HCT116 (cell line): ENCODE measurements around the gene TSPAN5. TPM values are rescaled to one million over a fixed set of nuclear protein-coding genes. Genes with fewer than 3 reads are reported as not detected.
A peak's percentile ranks its signal among the peaks of the same experiment; 100 is the strongest.

Source experiments
- ATAC-seq: fragments of 200-7000 bp; cut with Tn5 transposase; 2 replicates; pipeline ENCODE4 v1.9.1; 2020; ENCODE audit warnings: mild to moderate bottlenecking, moderate library complexity
- BruUV-seq: library from RNA; stranded (reverse); fragments of 400-500 nt; replicated peaks from 2 replicates; lab custom pipeline; 2021; lab: Mats Ljungman, UMichigan
- CTCF ChIA-PET: fragments of 300-600 bp; sonication (Branson Sonifier 250); formaldehyde crosslinking; loops from one replicate; lab custom pipeline; 2021; ENCODE audit warnings: antibody characterized with exemption; lab: Charles Lee
- POLR2A ChIA-PET: fragments of 300-600, 350-600 bp; sonication (Branson Sonifier 250); formaldehyde crosslinking; loops from one replicate; lab custom pipeline; 2021; ENCODE audit warnings: antibody characterized with exemption; lab: Charles Lee
- RAD21 ChIA-PET, 2 experiments: fragments of 300-600 bp; sonication (Branson Sonifier 250); formaldehyde crosslinking; loops; one replicate each; lab custom pipeline; 2023; ENCODE audit warnings: low total read pairs in 2 of 2; ENCODE audit not compliant: uncharacterized antibody in 2 of 2, unreplicated experiment in 2 of 2, low non-redundant PET in 1 of 2; lab: Charles Lee
- DNase-seq: peaks from one replicate; pipeline ENCODE4 v3.0.0-alpha.2; 2010; ENCODE audit warnings: low read depth, low spot score
- H2AFZ ChIP-seq: fragments of 200-600 bp; shearing (Covaris generic), sonication (generic); 2 replicates; pipeline ENCODE4 v1.6.1; 2017; ENCODE audit warnings: low read depth, mixed run types, mixed read lengths, antibody characterized with exemption, low read length; ENCODE audit not compliant: poor library complexity, severe bottlenecking
- H3K27ac ChIP-seq: 2 replicates; pipeline ENCODE4 v1.5.1; 2012; ENCODE audit warnings: low read depth, low read length
- H3K27me3 ChIP-seq: fragments of 200-600 bp; sonication (generic); 2 replicates; pipeline ENCODE4 v1.6.1; 2016; ENCODE audit warnings: mixed run types, low read length, mixed read lengths; ENCODE audit not compliant: insufficient read depth
- H3K36me3 ChIP-seq, 2 experiments: fragments of 200-500 bp in 1 of 2; fragments of 200-600 bp in 1 of 2; sonication (Bioruptor generic) in 1 of 2; sonication (generic) in 1 of 2; 2 replicates each; pipeline versions ENCODE4 v1.5.1 to v1.6.1; 2014 to 2016; ENCODE audit warnings: low read length in 2 of 2, inconsistent platforms in 1 of 2, mixed read lengths in 1 of 2, mixed run types in 1 of 2; ENCODE audit not compliant: insufficient read depth in 2 of 2, control insufficient read depth in 1 of 2
- H3K4me1 ChIP-seq, 2 experiments: fragments of 200-600 bp in 1 of 2; sonication (generic) in 1 of 2; 2 replicates each; pipeline versions ENCODE4 v1.5.1 to v1.6.1; 2012 to 2017; ENCODE audit warnings: low read length in 2 of 2, inconsistent platforms in 1 of 2, mild to moderate bottlenecking in 1 of 2, mixed read lengths in 1 of 2, mixed run types in 1 of 2, moderate library complexity in 1 of 2; ENCODE audit not compliant: insufficient read depth in 2 of 2, control insufficient read depth in 1 of 2
- H3K4me2 ChIP-seq: fragments of 200-600 bp; sonication (generic); 2 replicates; pipeline ENCODE4 v1.6.1; 2017; ENCODE audit warnings: mixed run types, low read length, mixed read lengths
- H3K4me3 ChIP-seq, 2 experiments: fragments of 200-600 bp in 1 of 2; sonication (generic) in 1 of 2; replicated peaks in 1 of 2; 2 replicates each; pipeline ENCODE4 v1.5.1; 2011 to 2016; ENCODE audit warnings: low read length in 2 of 2, control low read depth in 1 of 2, low read depth in 1 of 2, mild to moderate bottlenecking in 1 of 2, mixed read lengths in 1 of 2, mixed run types in 1 of 2
- H3K79me2 ChIP-seq: fragments of 200-600 bp; sonication (generic); 2 replicates; pipeline ENCODE4 v1.6.1; 2017; ENCODE audit warnings: mild to moderate bottlenecking, mixed run types, low read length, moderate library complexity, mixed read lengths; ENCODE audit not compliant: insufficient read depth
- H3K9ac ChIP-seq: fragments of 200-600 bp; sonication (generic); 2 replicates; pipeline ENCODE4 v1.6.1; 2016; ENCODE audit warnings: low read length, mixed read lengths
- H3K9me2 ChIP-seq: fragments of 200-600 bp; sonication (generic), shearing (Covaris generic); 2 replicates; pipeline ENCODE4 v1.6.1; 2017; ENCODE audit warnings: mixed run types, mild to moderate bottlenecking, moderate library complexity; ENCODE audit not compliant: insufficient read depth
- H3K9me3 ChIP-seq, 2 experiments: fragments of 200-500 bp in 1 of 2; fragments of 200-600 bp in 1 of 2; sonication (Bioruptor generic) in 1 of 2; sonication (generic) in 1 of 2; 2 replicates each; pipeline ENCODE4 v1.6.1; 2014 to 2017; ENCODE audit warnings: low read length in 2 of 2, mixed read lengths in 2 of 2, inconsistent platforms in 1 of 2, low read depth in 1 of 2, mild to moderate bottlenecking in 1 of 2, mixed run types in 1 of 2, moderate library complexity in 1 of 2; ENCODE audit not compliant: control insufficient read depth in 1 of 2, insufficient read depth in 1 of 2
- H4K20me1 ChIP-seq: fragments of 200-600 bp; sonication (generic), shearing (Covaris generic); 2 replicates; pipeline ENCODE4 v1.6.1; 2017; ENCODE audit warnings: mixed run types, mild to moderate bottlenecking, moderate library complexity; ENCODE audit not compliant: insufficient read depth
- ATF3 ChIP-seq: IDR thresholded peaks from 2 replicates; pipeline ENCODE4 v1.6.1; 2012
- CEBPB ChIP-seq: IDR thresholded peaks from 2 replicates; pipeline ENCODE4 v1.6.1; 2012; ENCODE audit warnings: low read depth
- CTCF ChIP-seq, 3 experiments: fragments of 200-600 bp in 1 of 3; sonication (generic) in 1 of 3; IDR thresholded peaks in 2 of 3; conservative IDR thresholded peaks in 1 of 3; 2 replicates each; pipeline ENCODE4 v1.5.1; 2012 to 2017; ENCODE audit warnings: low read depth in 2 of 3, low read length in 2 of 3, antibody characterized with exemption in 1 of 3, borderline replicate concordance in 1 of 3, control low read depth in 1 of 3, mild to moderate bottlenecking in 1 of 3, mixed read lengths in 1 of 3, mixed run types in 1 of 3, moderate library complexity in 1 of 3; ENCODE audit not compliant: insufficient read depth in 1 of 3
- EZH2 ChIP-seq: fragments of 200-600 bp; sonication (generic); IDR thresholded peaks from 2 replicates; pipeline ENCODE4 v1.6.1; 2017; ENCODE audit warnings: antibody characterized with exemption, mixed run types
- JUND ChIP-seq: IDR thresholded peaks from 2 replicates; pipeline ENCODE4 v1.6.1; 2012
- POLR2A ChIP-seq: IDR thresholded peaks from 2 replicates; pipeline ENCODE4 v1.7.0; 2011; ENCODE audit warnings: borderline replicate concordance; ENCODE audit not compliant: insufficient read depth, insufficient read length; ENCODE audit errors: extremely low read depth
- POLR2AphosphoS5 ChIP-seq: IDR thresholded peaks from 2 replicates; pipeline ENCODE4 v1.6.1; 2011; ENCODE audit warnings: mild to moderate bottlenecking, low read depth, low read length, moderate library complexity
- RAD21 ChIP-seq: IDR thresholded peaks from 2 replicates; pipeline ENCODE4 v1.6.1; 2012; ENCODE audit warnings: low read depth, mild to moderate bottlenecking
- REST ChIP-seq: IDR thresholded peaks from 2 replicates; pipeline ENCODE4 v1.6.1; 2012; ENCODE audit warnings: low read depth
- SIN3A ChIP-seq: IDR thresholded peaks from 2 replicates; pipeline ENCODE4 v1.6.1; 2012; ENCODE audit warnings: low read depth
- SP1 ChIP-seq: IDR thresholded peaks from 2 replicates; pipeline ENCODE4 v1.6.1; 2012; ENCODE audit warnings: low read depth
- SRF ChIP-seq: IDR thresholded peaks from 2 replicates; pipeline ENCODE4 v1.6.1; 2012; ENCODE audit warnings: low read depth
- TCF7L2 ChIP-seq: IDR thresholded peaks from 2 replicates; pipeline ENCODE4 v1.7.0; 2011; ENCODE audit warnings: borderline replicate concordance, inconsistent platforms; ENCODE audit not compliant: insufficient read depth, insufficient read length; ENCODE audit errors: extremely low read depth
- ZBTB33 ChIP-seq: IDR thresholded peaks from 2 replicates; pipeline ENCODE4 v1.6.1; 2011; ENCODE audit warnings: mild to moderate bottlenecking, low read length, moderate library complexity; ENCODE audit not compliant: insufficient replicate concordance; ENCODE audit errors: extremely low read depth
- ZFX ChIP-seq: fragments of 450-650 bp; IDR thresholded peaks from 2 replicates; pipeline ENCODE4 v1.6.1; 2017
- intact Hi-C: fragments of 100-400 bp; cut with micrococcal nuclease; formaldehyde crosslinking; loops from 2 replicates; pipeline ENCODE4 v1.10.0; 2022
- total RNA-seq: library from RNA; stranded (reverse); gene quantifications from one replicate; pipeline ENCODE4 v1.2.1, GENCODE V29; 2021; ENCODE audit not compliant: unreplicated experiment

TSPAN5 gene
- total RNA-seq, 1 experiment from 2014 or later = 56.8 TPM

- peak overlapping the region; percentile 10 for H3K4me2 ChIP-seq
- no peaks in the 10 kb centered on the region for H3K27me3 ChIP-seq
- ChIA-PET CTCF (no interaction called here), RAD21 (no interaction called here), POLR2A (no interaction called here)
- intact Hi-C loops = loop anchor here (10.0 kb wide), 1 partner anchor 106 kb away; no protein-coding TSS in a partner anchor
- H3K9ac ChIP-seq = no peak overlapping the region
- H3K4me3 ChIP-seq = no peak overlapping the region
- DNase-seq (no peak), ATAC-seq (no peak)
- no peak for TF ChIP-seq SRF
- no peak for TF ChIP-seq SP1
- no peak for TF ChIP-seq ZFX
- TF ChIP-seq ZBTB33 = no peak
- no peak for TF ChIP-seq CEBPB
- TF ChIP-seq ATF3 = no peak
- no peak for TF ChIP-seq JUND
- no peak for TF ChIP-seq SIN3A
- no peak for TF ChIP-seq EZH2
- no peak for TF ChIP-seq POLR2A
- TF ChIP-seq TCF7L2 = no peak
- TF ChIP-seq RAD21 = no peak
- no peak for TF ChIP-seq REST
- no peak for TF ChIP-seq POLR2AphosphoS5
- no peak for TF ChIP-seq CTCF (IDR thresholded peaks at IDR 0.05 in 2 of 3, conservative IDR thresholded peaks at IDR 0.05 in 1 of 3; ENCODE audit: borderline replicate concordance in 1 of 3, insufficient read depth in 1 of 3, low read depth in 2 of 3, low read length in 2 of 3)
- no peak overlapping the region for H3K27ac ChIP-seq
- no peaks in the 10 kb centered on the region for H4K20me1 ChIP-seq
- H3K36me3 ChIP-seq = no peaks in the 10 kb centered on the region
- no peak overlapping the region for H2AFZ ChIP-seq
- BruUV-seq = no TSS peak
- H3K9me2 ChIP-seq = no peaks in the 10 kb centered on the region
- H3K79me2 ChIP-seq = peaks cover 92% of the 10 kb centered on the region
- peaks cover 73 to 88% of the 10 kb centered on the region in 2 experiments for H3K4me1 ChIP-seq
- no peaks in the 10 kb centered on the region for H3K9me3 ChIP-seq
These were observed 139.7 kb downstream of the TSPAN5 start for GRCh38 chr4:98518559-98519267.
